Erythroblast (primary cell): ENCODE data around the gene KLHL29.

Source experiments
- DNase-seq, 2 experiments: peaks; one replicate each; lab custom pipeline; 2025; lab: John Stamatoyannopoulos, UW
- GATA1 ChIP-seq: IDR thresholded peaks from 2 replicates; pipeline ENCODE4 v1.6.1; 2011; ENCODE audit warnings: low read depth, mild to moderate bottlenecking, control low read depth, low read length, moderate library complexity
- POLR2A ChIP-seq: IDR thresholded peaks from 2 replicates; pipeline ENCODE4 v1.6.1; 2011; ENCODE audit warnings: mild to moderate bottlenecking, low read length

KLHL29 gene

DNA sequence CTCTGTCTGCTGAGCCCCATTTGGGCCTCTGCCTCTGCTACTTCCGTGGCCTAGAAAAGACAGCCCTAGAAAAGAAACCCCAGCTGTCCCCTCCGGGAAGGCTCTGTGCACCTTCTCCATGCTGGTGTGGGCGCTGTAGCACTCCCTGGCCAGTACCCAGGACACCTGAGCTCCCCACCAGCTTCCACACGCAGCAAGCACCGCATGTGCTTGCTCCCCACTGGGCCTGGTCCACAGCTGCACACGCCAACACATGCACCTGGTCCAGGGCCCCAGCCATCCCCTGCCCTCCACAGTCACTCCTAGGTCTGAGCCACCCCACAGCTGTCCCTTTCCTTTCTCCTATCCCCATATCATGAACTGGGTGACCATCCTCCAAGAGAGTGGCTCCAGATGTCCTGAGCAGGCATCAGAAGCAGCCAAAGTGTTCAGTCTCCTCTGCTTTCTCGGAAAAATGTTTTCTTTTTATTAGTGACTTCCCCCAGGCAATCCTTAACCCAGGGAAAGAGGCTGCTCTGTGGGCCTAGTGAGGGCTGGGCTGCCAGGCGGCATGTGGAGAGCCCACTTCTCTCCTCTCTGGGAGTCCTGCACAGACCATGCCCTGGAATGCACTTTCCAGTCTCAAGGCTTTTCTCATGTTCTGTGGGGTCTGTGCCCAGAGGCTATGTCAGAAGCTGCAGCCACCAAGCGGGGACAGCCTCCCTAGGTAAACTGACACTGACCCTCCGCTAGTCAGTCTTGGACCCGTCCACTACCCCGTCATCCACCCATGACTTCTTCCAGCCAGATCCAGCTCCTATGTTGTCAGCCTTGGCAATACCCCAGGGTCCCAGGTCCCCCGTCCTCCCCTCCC, 133.7 kb downstream of the KLHL29 start:
- no peak for DNase-seq
- TF ChIP-seq POLR2A (no peak), GATA1 (no peak)

DNA sequence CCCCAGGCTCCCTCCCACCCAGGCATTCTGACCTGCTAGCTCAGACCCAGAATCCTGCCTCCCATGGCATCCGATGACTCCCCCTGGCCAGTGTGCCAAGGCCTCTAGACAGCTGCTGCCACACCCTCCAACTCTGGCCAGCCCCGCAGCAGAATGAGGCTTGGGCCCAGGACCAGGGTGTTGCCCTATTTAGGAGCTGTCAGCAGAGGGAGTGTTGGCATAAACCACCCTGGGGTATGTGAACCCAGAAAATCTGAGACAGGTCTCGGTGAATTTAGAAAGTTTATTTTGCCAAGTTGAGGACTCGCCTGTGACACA, 134.3 kb downstream of the KLHL29 start:
- TF ChIP-seq POLR2A (no peak), GATA1 (no peak)
- DNase-seq, result no peak

- DNase-seq, result no peak
- no peak for TF ChIP-seq POLR2A
- TF ChIP-seq GATA1, result no peak
Observed at GRCh38 chr2:23520256-23520655, 135.3 kb downstream of the KLHL29 start.

- DNase-seq, result no peak
- TF ChIP-seq GATA1 (no peak), POLR2A (no peak)
Observed at GRCh38 chr2:23521060-23521459, 136.1 kb downstream of the KLHL29 start.

- DNase-seq, result no peak
- TF ChIP-seq GATA1, result no peak
Observed at GRCh38 chr2:23522726-23523372, 137.9 kb downstream of the KLHL29 start.

DNA sequence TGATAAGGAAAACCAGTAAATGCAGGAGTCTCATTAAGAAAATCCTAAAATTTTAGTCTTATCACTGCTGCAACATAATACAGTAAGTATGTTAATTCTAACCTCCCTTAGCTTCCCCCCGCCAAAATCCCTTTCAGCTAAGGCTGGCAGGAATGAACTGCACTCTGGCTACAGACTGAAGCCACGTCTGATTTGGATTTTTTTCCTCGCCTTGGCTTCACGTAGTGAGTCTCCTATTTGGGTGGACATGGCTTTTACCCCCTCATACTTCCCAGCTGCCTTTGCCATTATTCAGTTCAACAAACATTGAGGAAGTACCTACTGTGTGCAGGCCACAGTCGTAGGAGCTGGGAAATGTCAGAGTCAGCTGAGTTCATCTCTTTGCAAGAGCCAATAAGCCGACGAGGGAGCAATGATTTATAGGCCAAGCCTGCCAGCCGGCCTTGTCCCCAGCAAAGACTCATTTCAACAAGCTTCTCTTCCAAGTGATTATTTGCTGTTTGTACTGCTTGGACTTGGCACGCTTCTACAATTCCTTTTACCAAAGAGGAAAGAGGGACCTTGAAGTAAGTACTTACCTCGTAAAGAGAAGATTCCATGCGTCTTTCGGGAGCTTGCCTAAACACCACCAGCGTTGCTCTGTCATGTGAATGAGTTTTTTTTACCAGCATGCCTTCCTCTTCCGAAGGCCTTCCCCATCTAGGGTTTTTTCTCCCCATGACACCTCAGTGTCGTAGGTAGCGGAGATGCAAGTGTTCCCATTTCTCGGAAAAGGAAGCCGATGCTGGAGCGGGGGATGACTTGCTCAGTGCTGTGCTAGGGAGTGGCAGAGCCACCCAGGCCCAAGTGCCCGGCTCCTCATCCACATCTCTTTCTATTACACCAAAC, 138.6 kb downstream of the KLHL29 start:
- TF ChIP-seq POLR2A (no peak), GATA1 (no peak)
- no peak for DNase-seq

- TF ChIP-seq GATA1 (no peak), POLR2A (no peak)
- DNase-seq, result no peak
Observed at GRCh38 chr2:23524261-23524706, 139.3 kb downstream of the KLHL29 start.

- TF ChIP-seq GATA1, result no peak
- no peak for TF ChIP-seq POLR2A
- no peak for DNase-seq
Observed at GRCh38 chr2:23525137-23525765, 140.3 kb downstream of the KLHL29 start.

- TF ChIP-seq GATA1, result no peak
- TF ChIP-seq POLR2A, result no peak
- no peak for DNase-seq
Observed at GRCh38 chr2:23526114-23526513, 141.1 kb downstream of the KLHL29 start.

DNA sequence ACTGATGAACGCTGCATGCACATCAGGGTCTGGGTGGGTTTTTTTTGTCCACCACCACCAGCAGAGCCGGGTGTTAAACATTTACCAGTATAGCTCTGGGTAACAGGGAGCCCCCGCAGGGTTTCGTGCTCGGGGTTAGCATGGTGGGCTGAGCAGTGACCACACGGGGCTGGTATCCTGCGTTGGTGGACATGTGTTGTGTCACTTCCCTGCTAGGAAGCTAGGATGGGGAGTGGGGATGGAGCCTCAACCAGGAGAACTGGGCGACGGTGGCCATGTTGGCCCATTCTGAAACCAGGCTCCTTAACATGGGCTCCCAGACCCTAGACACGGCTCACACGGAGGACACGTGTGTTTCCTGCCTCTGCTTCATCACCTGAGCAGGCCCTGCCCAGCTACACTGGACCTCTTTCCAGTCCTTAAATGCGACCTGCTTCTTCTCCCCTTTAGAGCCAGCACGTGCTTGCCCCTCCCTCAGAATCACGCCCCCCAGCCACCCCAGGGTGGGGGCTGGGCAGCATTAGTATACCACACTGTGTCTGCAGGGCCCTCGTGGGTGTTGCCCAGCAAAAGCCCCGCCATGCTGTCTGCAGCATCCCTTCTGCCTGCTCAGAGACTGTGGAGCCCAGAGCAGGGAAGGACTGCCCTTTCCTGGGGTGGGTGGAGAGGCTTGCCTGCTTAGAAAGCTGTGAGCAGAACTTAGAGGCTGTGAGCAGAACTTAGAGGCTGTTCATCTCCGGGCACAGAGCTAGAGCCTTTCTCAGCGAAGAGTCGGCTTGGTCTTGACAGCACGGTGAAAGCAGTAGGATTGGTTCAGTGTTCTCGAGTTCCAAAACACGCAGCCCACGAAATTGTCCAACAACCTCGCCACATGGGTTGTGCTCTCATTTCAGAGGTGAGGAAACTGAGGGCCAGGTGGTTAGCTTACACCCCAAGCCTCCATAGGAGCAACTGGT, 142.1 kb downstream of the KLHL29 start:
- DNase-seq, result no peak
- TF ChIP-seq GATA1 (no peak), POLR2A (no peak)

DNA sequence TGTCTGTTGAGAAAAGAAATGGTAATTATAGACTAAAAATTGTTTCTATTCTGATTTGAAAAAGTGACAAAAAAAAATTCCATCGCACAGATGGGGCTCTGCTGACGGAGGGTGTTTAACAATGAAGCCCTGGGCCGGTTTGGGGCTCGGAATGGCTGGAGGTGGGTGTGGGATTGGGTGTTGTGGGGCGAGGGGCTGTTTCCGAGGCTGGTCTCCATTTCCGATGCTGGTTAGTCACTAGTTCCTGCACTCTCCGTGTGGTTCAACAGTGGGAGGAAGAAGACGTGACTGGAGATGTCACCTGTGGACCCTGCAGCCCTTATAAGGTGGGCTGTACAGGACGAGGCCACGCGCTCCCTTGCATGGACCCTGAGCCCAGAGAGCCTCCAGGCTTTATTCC, 143.2 kb downstream of the KLHL29 start:
- no peak for DNase-seq

GRCh38 chr2:23528690-23529089, 143.7 kb downstream of the KLHL29 start:
- no peak for DNase-seq
- TF ChIP-seq GATA1 (no peak), POLR2A (no peak)

More for the DNA sequence above, 143.2 kb downstream of the KLHL29 start:
- TF ChIP-seq GATA1, result no peak
- TF ChIP-seq POLR2A, result no peak
